ENCODE data around the gene NRXN3.

GRCh38 chr14:79890527-79890926 is 1720.4 kb downstream of the NRXN3 start:
- TF ChIP-seq CTCF (IDR thresholded peaks at IDR 0.05) (no peak), POLR2A (IDR thresholded peaks at IDR 0.05) (no peak)

Data from stomach (tissue), 4 donors.